ENCODE data around the gene MYO18A. TPM values are rescaled to one million over a fixed set of nuclear protein-coding genes. Genes with fewer than 3 reads are reported as not detected.

The MYO18A gene
- total RNA-seq, 4 donors from 2014 or later, result 112 to 191 (median 136) TPM

DNA sequence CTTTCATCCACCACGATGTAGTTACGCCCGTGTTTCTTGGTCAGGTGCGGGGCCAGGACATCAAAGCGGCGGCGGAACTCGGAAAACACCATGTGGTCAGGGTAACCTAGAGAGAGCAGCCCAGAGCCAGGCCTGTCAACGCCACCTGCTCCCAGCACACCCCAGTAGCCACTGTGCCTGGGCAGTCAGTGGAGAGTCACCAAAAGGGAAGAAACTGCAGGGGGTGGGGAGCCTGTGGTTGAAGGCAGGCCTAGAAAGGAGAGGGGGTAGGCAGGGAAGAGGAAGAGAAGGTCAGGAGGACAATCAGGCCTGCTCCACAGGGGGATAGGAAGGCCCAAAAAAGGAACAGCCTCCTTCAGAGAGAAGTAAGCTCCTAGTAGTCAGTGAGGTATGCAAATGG is 73.1 kb downstream of the MYO18A start:
- no peak overlapping the region for H3K27ac ChIP-seq
- in situ Hi-C loops (cut with MboI; ENCODE audit: low pct_ligation_motif_present in 1 of 4, low pct_unique_long_range_greater_than_20kb in 1 of 4, low sequenced_read_pairs in 3 of 4), result loop anchor here in 1 of 4 donors (5.0 kb wide), 1 partner anchor 140 kb away; no protein-coding TSS in a partner anchor
- intact Hi-C loops (cut with DNase I; ENCODE audit: low total_unique reads), result no loop called here
- no peaks in the 10 kb centered on the region for H3K27me3 ChIP-seq
- TF ChIP-seq CTCF (IDR thresholded peaks at IDR 0.05) (no peak), POLR2AphosphoS5 (IDR thresholded peaks at IDR 0.05) (no peak), EP300 (IDR thresholded peaks at IDR 0.05; ENCODE audit: low read depth) (no peak), POLR2A (IDR thresholded peaks at IDR 0.05) (no peak)
- 96% methylated on average over 8 of the region's 9 CpGs; no CpG with 5 or more reads in 1 of the 2 donors for WGBS, 2 donors (ENCODE audit: low coverage in 1 of 2)
- no peaks in the 10 kb centered on the region for H3K9me3 ChIP-seq
- H3K4me1 ChIP-seq, result no peaks in the 10 kb centered on the region
- peaks cover 0 to 59% (median 24%) of the 10 kb centered on the region in 4 donors for H3K36me3 ChIP-seq
- H3K4me3 ChIP-seq, result no peak overlapping the region
- no peak for DNase-seq

DNA sequence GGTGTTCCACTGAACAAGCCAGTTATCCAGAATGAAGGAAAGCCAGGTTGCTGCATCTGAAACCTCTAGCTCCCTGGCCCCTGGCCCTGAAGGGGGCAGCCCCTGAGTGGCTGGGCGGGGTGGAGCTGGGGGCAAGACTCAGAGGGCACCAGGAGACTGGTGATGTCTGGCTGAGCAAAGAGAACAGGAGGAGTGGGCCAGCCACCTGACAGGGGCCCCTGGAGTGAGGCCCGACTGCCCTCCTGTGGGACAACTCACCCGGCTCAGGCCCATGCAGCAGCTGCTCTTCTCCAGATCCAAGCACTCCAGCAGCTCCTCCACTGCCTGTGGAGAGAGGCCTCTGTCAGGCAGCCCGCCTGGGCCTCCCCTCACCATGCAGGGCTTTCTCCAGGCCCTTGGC is 76.9 kb downstream of the MYO18A start:
- no peak for TF ChIP-seq EP300 (IDR thresholded peaks at IDR 0.05; ENCODE audit: low read depth)
- TF ChIP-seq CTCF (IDR thresholded peaks at IDR 0.05), result no peak
- no peak for TF ChIP-seq POLR2A (IDR thresholded peaks at IDR 0.05)
- Histone ChIP-seq H3K36me3 (peaks cover 0 to 50% (median 20%) of the 10 kb centered on the region in 4 donors), H3K9me3 (no peaks in the 10 kb centered on the region), H3K27ac (no peak overlapping the region), H3K4me1 (no peaks in the 10 kb centered on the region), H3K27me3 (no peaks in the 10 kb centered on the region), H3K4me3 (no peak overlapping the region)
- WGBS, 2 donors (ENCODE audit: low coverage in 1 of 2), result 87% methylated on average over 3 of the region's 4 CpGs; no CpG with 5 or more reads in 1 of the 2 donors
- in situ Hi-C loops (cut with MboI; ENCODE audit: low pct_ligation_motif_present in 1 of 4, low pct_unique_long_range_greater_than_20kb in 1 of 4, low sequenced_read_pairs in 3 of 4) (no loop called here), intact Hi-C loops (cut with DNase I; ENCODE audit: low total_unique reads) (no loop called here)
- DNase-seq, result no peak

- H3K9me3 ChIP-seq, result no peaks in the 10 kb centered on the region
- H3K4me3 ChIP-seq, result no peak overlapping the region
- H3K36me3 ChIP-seq, result peaks cover 0 to 56% (median 20%) of the 10 kb centered on the region in 4 donors
- in situ Hi-C loops (cut with MboI; ENCODE audit: low pct_ligation_motif_present in 1 of 4, low pct_unique_long_range_greater_than_20kb in 1 of 4, low sequenced_read_pairs in 3 of 4), result no loop called here
- H3K4me1 ChIP-seq, result no peaks in the 10 kb centered on the region
- H3K27me3 ChIP-seq, result no peaks in the 10 kb centered on the region
- DNase-seq, result no peak
- H3K27ac ChIP-seq, result no peak overlapping the region
- TF ChIP-seq POLR2AphosphoS5 (IDR thresholded peaks at IDR 0.05) (no peak), CTCF (IDR thresholded peaks at IDR 0.05) (no peak), EP300 (IDR thresholded peaks at IDR 0.05; ENCODE audit: low read depth) (no peak), POLR2A (IDR thresholded peaks at IDR 0.05) (no peak)
- WGBS, 2 donors (ENCODE audit: low coverage in 1 of 2), result 91% methylated on average over 11 of the region's 11 CpGs; no CpG with 5 or more reads in 1 of the 2 donors
- intact Hi-C loops (cut with DNase I; ENCODE audit: low total_unique reads), result no loop called here
These were observed 77.4 kb downstream of the MYO18A start for GRCh38 chr17:29102741-29103181.

DNA sequence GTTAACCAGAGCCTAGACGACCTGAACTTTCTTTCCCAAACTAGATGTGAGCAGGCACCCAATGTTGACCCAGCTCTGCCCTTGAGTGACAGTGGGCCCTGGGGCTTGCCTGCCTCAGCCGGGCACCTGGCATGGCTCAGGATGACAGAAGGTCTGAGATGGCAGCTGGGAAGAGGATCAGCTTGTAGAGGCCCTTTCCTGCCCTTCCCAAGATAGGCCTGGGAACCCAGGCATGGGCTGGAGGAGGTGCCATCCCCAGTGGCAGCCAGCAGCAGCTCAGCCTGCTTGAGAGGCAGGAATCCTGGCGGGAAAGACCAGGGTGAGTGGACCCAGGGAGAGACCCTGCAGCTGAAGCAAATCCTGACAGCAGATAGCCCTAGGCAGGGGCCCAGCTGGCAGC is 78.2 kb downstream of the MYO18A start:
- peaks cover 0 to 61% (median 22%) of the 10 kb centered on the region in 4 donors for H3K36me3 ChIP-seq
- no peak for DNase-seq
- intact Hi-C loops (cut with DNase I; ENCODE audit: low total_unique reads) (no loop called here), in situ Hi-C loops (cut with MboI; ENCODE audit: low pct_ligation_motif_present in 1 of 4, low pct_unique_long_range_greater_than_20kb in 1 of 4, low sequenced_read_pairs in 3 of 4) (no loop called here)
- no peaks in the 10 kb centered on the region for H3K27me3 ChIP-seq
- WGBS, 2 donors (ENCODE audit: low coverage in 1 of 2), result 89% methylated on average over 3 of the region's 3 CpGs; no CpG with 5 or more reads in 1 of the 2 donors
- no peaks in the 10 kb centered on the region for H3K9me3 ChIP-seq
- H3K4me1 ChIP-seq, result no peaks in the 10 kb centered on the region
- H3K4me3 ChIP-seq, result no peak overlapping the region
- H3K27ac ChIP-seq, result no peak overlapping the region
- no peak for TF ChIP-seq POLR2AphosphoS5 (IDR thresholded peaks at IDR 0.05)

- no peaks in the 10 kb centered on the region for H3K4me1 ChIP-seq
- H3K4me3 ChIP-seq, result no peak overlapping the region
- in situ Hi-C loops (cut with MboI; ENCODE audit: low pct_ligation_motif_present in 1 of 4, low pct_unique_long_range_greater_than_20kb in 1 of 4, low sequenced_read_pairs in 3 of 4), result no loop called here
- H3K27me3 ChIP-seq, result no peaks in the 10 kb centered on the region
- H3K36me3 ChIP-seq, result peaks cover 0 to 54% (median 25%) of the 10 kb centered on the region in 4 donors
- no peak overlapping the region for H3K27ac ChIP-seq
- intact Hi-C loops (cut with DNase I; ENCODE audit: low total_unique reads), result no loop called here
- WGBS, 2 donors (ENCODE audit: low coverage in 1 of 2), result 85% methylated on average over 8 of the region's 8 CpGs; no CpG with 5 or more reads in 1 of the 2 donors
- DNase-seq, result no peak
- H3K9me3 ChIP-seq, result no peaks in the 10 kb centered on the region
- TF ChIP-seq EP300 (IDR thresholded peaks at IDR 0.05; ENCODE audit: low read depth), result no peak
- TF ChIP-seq POLR2A (IDR thresholded peaks at IDR 0.05), result no peak
- TF ChIP-seq POLR2AphosphoS5 (IDR thresholded peaks at IDR 0.05), result no peak
These were observed 79.9 kb downstream of the MYO18A start for GRCh38 chr17:29100296-29100695.
